ENCODE results near the gene CLCN3.
"Not testable (repeated sequence)": the region's sequence is repeated elsewhere in the genome, so short reads cannot be mapped to it uniquely, and the experiment has no call there.

Gene CLCN3

GRCh38 chr4:169619518-169619957, 840 bp upstream of the CLCN3 start:
- peak overlapping the region; percentile 100 for H3K27ac ChIP-seq (ENCODE audit: low read length)
- H3K9me3 ChIP-seq (ENCODE audit: control insufficient read depth in 1 of 2, low read length in 2 of 2): no peaks in the 10 kb centered on the region
- no peaks in the 10 kb centered on the region for H3K27me3 ChIP-seq (ENCODE audit: low read depth, low read length)
- H3K36me3 ChIP-seq (ENCODE audit: control insufficient read depth in 1 of 2, insufficient read depth in 2 of 2, low read length in 2 of 2): no peaks in the 10 kb centered on the region
- H3K4me1 ChIP-seq (ENCODE audit: control insufficient read depth in 1 of 2, insufficient read depth in 2 of 2, low read length in 2 of 2): peaks cover 7 to 14% of the 10 kb centered on the region in 2 donors
- peak overlapping the region; percentile 73 to 97 for H3K4me3 ChIP-seq (ENCODE audit: low read depth in 1 of 2, low read length in 2 of 2)

DNA sequence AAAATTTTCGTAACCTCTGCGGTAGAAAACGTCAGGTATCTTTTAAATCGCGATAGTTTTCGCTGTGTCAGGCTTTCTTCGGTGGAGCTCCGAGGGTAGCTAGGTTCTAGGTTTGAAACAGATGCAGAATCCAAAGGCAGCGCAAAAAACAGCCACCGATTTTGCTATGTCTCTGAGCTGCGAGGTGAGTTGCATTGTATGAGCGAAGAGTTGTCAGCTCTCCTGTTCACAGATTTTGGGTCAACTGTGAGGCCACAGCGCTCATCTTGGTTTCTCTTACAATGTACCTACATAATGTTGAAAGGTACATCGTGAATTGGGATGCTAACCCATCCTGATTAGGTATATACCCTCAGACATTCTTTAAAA, 486 bp downstream of the CLCN3 start:
- peaks cover 7 to 14% of the 10 kb centered on the region in 2 donors for H3K4me1 ChIP-seq (ENCODE audit: control insufficient read depth in 1 of 2, insufficient read depth in 2 of 2, low read length in 2 of 2)
- H3K27me3 ChIP-seq (ENCODE audit: low read depth, low read length): no peaks in the 10 kb centered on the region
- H3K36me3 ChIP-seq (ENCODE audit: control insufficient read depth in 1 of 2, insufficient read depth in 2 of 2, low read length in 2 of 2): no peaks in the 10 kb centered on the region
- peak overlapping the region; percentile 100 for H3K27ac ChIP-seq (ENCODE audit: low read length)
- no peaks in the 10 kb centered on the region for H3K9me3 ChIP-seq (ENCODE audit: control insufficient read depth in 1 of 2, low read length in 2 of 2)
- H3K4me3 ChIP-seq (ENCODE audit: low read depth in 1 of 2, low read length in 2 of 2): peak overlapping the region; percentile 73 to 97

DNA sequence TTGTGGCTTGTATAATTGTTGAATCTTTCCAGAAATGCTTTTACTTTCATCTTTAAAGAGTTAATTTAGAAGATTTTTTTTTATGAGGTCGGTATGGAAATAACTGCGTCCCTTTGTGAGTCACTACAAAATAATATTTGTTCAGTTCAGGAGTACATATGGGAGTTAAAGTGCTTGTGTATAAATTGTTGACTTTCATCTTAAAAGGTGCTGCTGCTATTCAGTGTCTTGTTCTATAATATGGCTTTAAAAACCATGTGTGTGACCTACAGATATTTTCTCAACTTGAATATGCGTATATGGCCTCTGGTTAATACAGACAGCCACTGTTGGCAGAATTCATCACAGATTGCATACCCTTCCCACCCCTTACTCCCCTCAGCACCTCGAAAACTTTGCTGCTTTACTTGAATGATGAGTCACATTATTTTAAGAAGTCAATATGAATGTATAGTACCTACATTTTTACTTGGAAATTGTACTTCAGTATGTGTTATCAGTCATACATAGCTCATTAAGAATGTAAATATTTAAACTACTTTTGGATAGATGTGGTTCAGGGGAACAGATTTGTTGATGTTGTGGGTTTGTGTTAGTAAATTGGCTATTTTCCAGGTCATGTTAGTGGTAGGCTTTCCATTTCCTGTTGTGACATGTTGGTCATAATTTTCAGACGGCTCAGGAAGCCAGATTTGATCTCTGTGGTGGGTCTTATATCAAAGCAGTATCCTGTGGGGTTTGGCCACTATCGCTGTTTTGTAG, 1.5 kb downstream of the CLCN3 start:
- Histone ChIP-seq H3K9me3 (ENCODE audit: control insufficient read depth in 1 of 2, low read length in 2 of 2) (no peaks in the 10 kb centered on the region), H3K27me3 (ENCODE audit: low read depth, low read length) (no peaks in the 10 kb centered on the region), H3K27ac (ENCODE audit: low read length) (peak overlapping the region; percentile 53), H3K36me3 (ENCODE audit: control insufficient read depth in 1 of 2, insufficient read depth in 2 of 2, low read length in 2 of 2) (no peaks in the 10 kb centered on the region), H3K4me1 (ENCODE audit: control insufficient read depth in 1 of 2, insufficient read depth in 2 of 2, low read length in 2 of 2) (peaks cover 7 to 14% of the 10 kb centered on the region in 2 donors), H3K4me3 (ENCODE audit: low read depth in 1 of 2, low read length in 2 of 2) (peak overlapping the region; percentile 49 to 97)

DNA sequence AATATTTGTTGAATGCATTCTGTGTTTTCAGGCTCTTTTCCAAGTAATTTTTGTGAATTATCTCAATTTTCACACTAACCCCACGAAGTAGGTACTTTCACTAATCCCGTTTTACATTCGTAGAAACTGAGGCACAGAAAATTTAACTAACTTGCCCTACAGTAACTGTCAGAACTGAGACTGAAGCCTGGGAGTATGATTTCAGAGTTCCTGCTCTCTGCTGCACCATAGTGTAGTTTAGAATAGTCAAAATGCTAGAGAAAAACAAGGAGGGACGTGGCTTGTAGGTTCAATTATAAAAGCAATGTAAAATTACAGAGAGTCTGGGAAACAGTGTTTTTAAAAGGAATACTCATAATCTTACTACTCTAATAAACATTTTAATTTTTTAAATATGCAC, 2.2 kb downstream of the CLCN3 start:
- H3K4me3 ChIP-seq (ENCODE audit: low read depth in 1 of 2, low read length in 2 of 2): peak overlapping the region in 1 of 2 donors; percentile 49
- no peaks in the 10 kb centered on the region for H3K9me3 ChIP-seq (ENCODE audit: control insufficient read depth in 1 of 2, low read length in 2 of 2)
- no peak overlapping the region for H3K27ac ChIP-seq (ENCODE audit: low read length)
- peaks cover 7 to 19% of the 10 kb centered on the region in 2 donors for H3K4me1 ChIP-seq (ENCODE audit: control insufficient read depth in 1 of 2, insufficient read depth in 2 of 2, low read length in 2 of 2)
- no peaks in the 10 kb centered on the region for H3K36me3 ChIP-seq (ENCODE audit: control insufficient read depth in 1 of 2, insufficient read depth in 2 of 2, low read length in 2 of 2)
- no peaks in the 10 kb centered on the region for H3K27me3 ChIP-seq (ENCODE audit: low read depth, low read length)

GRCh38 chr4:169624012-169624411, 3.6 kb downstream of the CLCN3 start:
- H3K27me3 ChIP-seq (ENCODE audit: low read depth, low read length); H3K27ac ChIP-seq (ENCODE audit: low read length); H3K9me3 ChIP-seq (ENCODE audit: control insufficient read depth in 1 of 2, low read length in 2 of 2); H3K4me3 ChIP-seq (ENCODE audit: low read depth in 1 of 2, low read length in 2 of 2); H3K36me3 ChIP-seq (ENCODE audit: control insufficient read depth in 1 of 2, insufficient read depth in 2 of 2, low read length in 2 of 2): not testable (repeated sequence)
- H3K4me1 ChIP-seq (ENCODE audit: control insufficient read depth in 1 of 2, insufficient read depth in 2 of 2, low read length in 2 of 2): peaks cover 7 to 19% of the 10 kb centered on the region in 2 donors

GRCh38 chr4:169625886-169626285, 5.5 kb downstream of the CLCN3 start:
- Histone ChIP-seq H3K27me3 (ENCODE audit: low read depth, low read length) (no peaks in the 10 kb centered on the region), H3K4me3 (ENCODE audit: low read depth in 1 of 2, low read length in 2 of 2) (no peak overlapping the region), H3K9me3 (ENCODE audit: control insufficient read depth in 1 of 2, low read length in 2 of 2) (no peaks in the 10 kb centered on the region), H3K27ac (ENCODE audit: low read length) (no peak overlapping the region), H3K36me3 (ENCODE audit: control insufficient read depth in 1 of 2, insufficient read depth in 2 of 2, low read length in 2 of 2) (no peaks in the 10 kb centered on the region), H3K4me1 (ENCODE audit: control insufficient read depth in 1 of 2, insufficient read depth in 2 of 2, low read length in 2 of 2) (peaks cover 7 to 19% of the 10 kb centered on the region in 2 donors)

GRCh38 chr4:169626331-169627282, 6.2 kb downstream of the CLCN3 start:
- Histone ChIP-seq H3K4me3 (ENCODE audit: low read depth in 1 of 2, low read length in 2 of 2) (no peak overlapping the region), H3K27ac (ENCODE audit: low read length) (no peak overlapping the region), H3K27me3 (ENCODE audit: low read depth, low read length) (no peaks in the 10 kb centered on the region), H3K4me1 (ENCODE audit: control insufficient read depth in 1 of 2, insufficient read depth in 2 of 2, low read length in 2 of 2) (peaks cover 5 to 16% of the 10 kb centered on the region in 2 donors), H3K9me3 (ENCODE audit: control insufficient read depth in 1 of 2, low read length in 2 of 2) (no peaks in the 10 kb centered on the region), H3K36me3 (ENCODE audit: control insufficient read depth in 1 of 2, insufficient read depth in 2 of 2, low read length in 2 of 2) (no peaks in the 10 kb centered on the region)

- H3K9me3 ChIP-seq (ENCODE audit: control insufficient read depth in 1 of 2, low read length in 2 of 2): no peaks in the 10 kb centered on the region
- H3K27me3 ChIP-seq (ENCODE audit: low read depth, low read length): no peaks in the 10 kb centered on the region
- H3K4me3 ChIP-seq (ENCODE audit: low read depth in 1 of 2, low read length in 2 of 2): no peak overlapping the region
- no peaks in the 10 kb centered on the region for H3K36me3 ChIP-seq (ENCODE audit: control insufficient read depth in 1 of 2, insufficient read depth in 2 of 2, low read length in 2 of 2)
- H3K27ac ChIP-seq (ENCODE audit: low read length): no peak overlapping the region
- peaks cover 0 to 9% of the 10 kb centered on the region in 2 donors for H3K4me1 ChIP-seq (ENCODE audit: control insufficient read depth in 1 of 2, insufficient read depth in 2 of 2, low read length in 2 of 2)
These were observed 6.9 kb downstream of the CLCN3 start for GRCh38 chr4:169627307-169627706.

DNA sequence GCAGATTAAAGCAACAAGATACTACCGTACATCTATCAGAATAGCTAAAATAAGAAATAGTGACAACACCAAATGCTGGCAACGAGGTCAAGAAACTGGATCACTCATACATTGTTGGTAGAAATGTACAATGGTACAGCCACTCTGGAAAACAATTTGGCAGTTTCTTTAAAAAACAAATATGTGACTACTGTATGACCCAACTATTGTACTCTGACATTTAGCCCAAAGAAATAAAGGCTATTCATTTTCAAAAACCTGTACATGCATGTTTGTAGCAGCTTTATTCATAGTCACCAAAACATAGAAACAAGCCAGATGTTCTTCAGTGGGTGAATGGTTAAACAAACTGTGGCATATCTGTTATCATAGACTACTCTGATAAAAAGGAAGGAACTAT, 8.2 kb downstream of the CLCN3 start:
- no peaks in the 10 kb centered on the region for H3K27me3 ChIP-seq (ENCODE audit: low read depth, low read length)
- H3K4me3 ChIP-seq (ENCODE audit: low read depth in 1 of 2, low read length in 2 of 2): no peak overlapping the region
- no peak overlapping the region for H3K27ac ChIP-seq (ENCODE audit: low read length)
- no peaks in the 10 kb centered on the region for H3K9me3 ChIP-seq (ENCODE audit: control insufficient read depth in 1 of 2, low read length in 2 of 2)
- H3K4me1 ChIP-seq (ENCODE audit: control insufficient read depth in 1 of 2, insufficient read depth in 2 of 2, low read length in 2 of 2): peaks cover 0 to 5% of the 10 kb centered on the region in 2 donors
- no peaks in the 10 kb centered on the region for H3K36me3 ChIP-seq (ENCODE audit: control insufficient read depth in 1 of 2, insufficient read depth in 2 of 2, low read length in 2 of 2)

DNA sequence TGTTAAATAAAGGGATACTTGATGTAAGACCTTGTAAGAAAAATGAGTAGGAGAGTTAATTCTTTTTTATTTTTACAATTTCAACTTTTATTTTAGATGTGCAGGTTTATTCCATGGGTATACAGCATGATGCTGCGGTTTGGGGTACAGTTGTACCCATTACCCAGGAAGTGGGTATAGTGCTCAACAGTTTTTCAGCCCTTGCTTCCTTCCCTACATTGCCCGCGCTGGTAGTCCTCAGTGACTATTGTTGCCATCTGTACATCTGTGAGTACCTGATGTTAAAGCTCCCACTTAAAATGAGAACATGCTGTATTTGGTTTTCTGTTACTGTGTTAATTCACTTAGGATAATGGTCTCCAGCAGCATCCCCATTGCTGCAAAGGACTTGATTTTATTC, 9.7 kb downstream of the CLCN3 start:
- Histone ChIP-seq H3K9me3 (ENCODE audit: control insufficient read depth in 1 of 2, low read length in 2 of 2) (no peaks in the 10 kb centered on the region), H3K27me3 (ENCODE audit: low read depth, low read length) (no peaks in the 10 kb centered on the region), H3K4me1 (ENCODE audit: control insufficient read depth in 1 of 2, insufficient read depth in 2 of 2, low read length in 2 of 2) (peaks cover 0 to 8% of the 10 kb centered on the region in 2 donors), H3K27ac (ENCODE audit: low read length) (no peak overlapping the region), H3K36me3 (ENCODE audit: control insufficient read depth in 1 of 2, insufficient read depth in 2 of 2, low read length in 2 of 2) (no peaks in the 10 kb centered on the region), H3K4me3 (ENCODE audit: low read depth in 1 of 2, low read length in 2 of 2) (no peak overlapping the region)

DNA sequence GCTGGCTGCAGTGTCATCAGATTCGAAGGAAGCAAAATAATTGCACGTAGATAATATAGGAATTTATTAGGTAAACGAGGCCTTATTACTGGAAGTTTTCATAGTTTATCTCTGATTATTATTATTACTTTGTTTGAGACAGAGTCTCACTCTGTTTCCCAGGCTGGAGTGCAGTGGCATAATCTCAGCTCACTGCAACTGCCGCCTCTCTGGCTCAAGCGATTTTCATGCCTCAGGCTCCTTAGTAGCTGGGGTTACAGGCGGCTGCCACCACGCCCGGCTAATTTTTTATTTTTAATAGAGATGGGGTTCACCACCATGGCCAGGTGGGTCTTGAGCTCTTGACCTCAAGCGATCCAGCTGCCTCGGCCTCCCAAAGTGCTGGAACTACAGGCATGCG, 12.5 kb downstream of the CLCN3 start:
- Histone ChIP-seq H3K4me3 (ENCODE audit: low read depth in 1 of 2, low read length in 2 of 2) (no peak overlapping the region), H3K36me3 (ENCODE audit: control insufficient read depth in 1 of 2, insufficient read depth in 2 of 2, low read length in 2 of 2) (peaks cover 8 to 12% of the 10 kb centered on the region in 2 donors), H3K27me3 (ENCODE audit: low read depth, low read length) (no peaks in the 10 kb centered on the region), H3K4me1 (ENCODE audit: control insufficient read depth in 1 of 2, insufficient read depth in 2 of 2, low read length in 2 of 2) (peaks cover 0 to 3% of the 10 kb centered on the region in 2 donors), H3K27ac (ENCODE audit: low read length) (no peak overlapping the region), H3K9me3 (ENCODE audit: control insufficient read depth in 1 of 2, low read length in 2 of 2) (no peaks in the 10 kb centered on the region)
